NCI-H2029 treated with DMSO at 0.1 percent for 48 hours (cell line): ENCODE data around the gene LRIF1.
"Not testable (repeated sequence)": the region's sequence is repeated elsewhere in the genome, so short reads cannot be mapped to it uniquely, and the experiment has no call there.

ENCODE experiments used
- DNase-seq: peaks from one replicate; lab custom pipeline; 2025; lab: John Stamatoyannopoulos, UW

The LRIF1 gene

DNA sequence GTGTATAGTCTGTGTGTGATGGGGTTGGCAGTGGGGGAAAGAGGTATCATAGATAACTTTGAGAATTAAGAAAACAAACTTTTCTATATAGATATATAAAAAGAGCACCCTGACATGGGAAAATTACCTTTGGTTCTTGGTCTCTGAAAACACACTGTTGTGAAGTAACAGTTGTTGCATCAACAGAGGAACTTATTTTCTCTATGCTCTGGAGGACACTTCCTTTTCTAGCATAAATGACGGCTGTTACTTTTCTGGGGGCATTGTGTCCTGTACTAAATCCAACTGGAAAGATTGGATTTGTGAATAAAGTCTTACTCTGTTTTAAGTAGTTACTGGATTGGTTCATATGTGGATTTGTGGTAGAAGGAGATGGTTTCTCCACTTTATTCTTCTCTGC, 12.6 kb downstream of the LRIF1 start:
- DNase-seq: no peak

DNA sequence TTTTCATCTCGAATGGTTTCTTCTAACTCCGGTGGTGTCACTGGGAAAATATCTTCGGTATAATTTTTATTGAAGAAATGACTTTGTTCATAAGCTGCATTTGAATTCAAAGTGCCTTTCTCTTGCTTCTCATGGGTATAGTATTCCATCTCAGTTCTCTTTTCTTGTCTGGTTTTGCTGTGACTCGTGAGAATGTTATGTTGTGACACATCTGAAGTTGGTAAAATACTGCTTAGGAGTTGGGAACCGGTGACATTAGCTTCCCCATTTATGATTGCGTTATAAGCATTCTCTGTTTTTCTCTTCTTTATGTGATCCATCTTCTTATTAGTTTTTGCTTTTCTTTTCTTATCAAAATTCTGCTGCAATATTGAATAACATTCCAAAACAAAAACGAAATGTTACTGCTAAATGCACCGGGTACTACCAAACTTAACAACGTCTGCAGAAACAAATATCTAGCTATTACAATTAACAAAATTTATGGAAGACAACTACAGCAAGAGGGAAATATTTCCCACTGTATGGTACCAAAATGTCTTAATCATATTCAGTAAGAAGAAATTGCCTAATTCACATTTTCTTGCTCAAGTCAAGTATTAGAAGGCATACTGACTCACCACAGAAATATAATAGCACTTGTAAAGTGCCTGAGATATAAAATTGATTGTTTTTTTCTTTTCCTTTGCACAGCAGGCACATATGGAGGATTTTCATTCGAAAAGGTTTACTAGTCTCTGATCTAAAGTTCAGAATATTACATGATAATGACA, 15.5 kb downstream of the LRIF1 start:
- no peak for DNase-seq

DNA sequence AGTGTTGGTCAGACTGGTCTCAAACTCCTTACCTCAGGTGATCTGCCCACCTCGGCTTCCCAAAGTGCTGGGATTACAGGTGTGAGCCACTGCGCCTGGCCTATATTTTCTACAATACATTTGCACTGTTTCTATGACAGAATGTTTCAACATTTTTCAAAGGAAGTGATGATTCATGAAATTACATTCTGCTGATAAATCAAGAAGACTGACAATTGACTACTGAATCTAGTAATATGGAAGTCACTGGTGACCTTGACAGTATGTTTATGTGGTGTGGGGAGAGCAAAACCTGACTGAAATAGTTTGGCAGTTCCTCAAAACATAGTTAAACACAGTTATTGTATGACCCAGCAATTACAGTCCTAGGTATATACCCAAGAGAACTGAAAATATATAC, 18.1 kb downstream of the LRIF1 start:
- DNase-seq: no peak

DNA sequence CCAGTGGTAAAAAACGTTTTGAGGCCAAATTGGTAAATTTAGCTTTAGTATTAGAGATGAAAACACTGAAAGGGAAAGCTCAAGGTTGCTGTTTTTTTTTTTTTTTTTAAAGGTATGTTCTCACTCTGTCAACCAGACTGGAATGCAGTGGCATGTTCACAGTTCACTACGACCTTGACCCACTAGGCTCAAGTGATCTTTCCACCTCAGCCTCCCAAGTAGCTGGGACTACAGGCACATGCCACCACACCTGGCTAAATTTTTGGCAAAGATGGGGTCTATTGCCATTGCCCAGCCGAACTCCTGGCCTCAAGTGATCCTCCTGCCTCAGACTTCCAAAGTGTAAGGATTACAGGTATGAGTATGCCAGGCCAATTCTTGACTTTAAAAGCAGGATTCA, 18.9 kb downstream of the LRIF1 start:
- no peak for DNase-seq

DNA sequence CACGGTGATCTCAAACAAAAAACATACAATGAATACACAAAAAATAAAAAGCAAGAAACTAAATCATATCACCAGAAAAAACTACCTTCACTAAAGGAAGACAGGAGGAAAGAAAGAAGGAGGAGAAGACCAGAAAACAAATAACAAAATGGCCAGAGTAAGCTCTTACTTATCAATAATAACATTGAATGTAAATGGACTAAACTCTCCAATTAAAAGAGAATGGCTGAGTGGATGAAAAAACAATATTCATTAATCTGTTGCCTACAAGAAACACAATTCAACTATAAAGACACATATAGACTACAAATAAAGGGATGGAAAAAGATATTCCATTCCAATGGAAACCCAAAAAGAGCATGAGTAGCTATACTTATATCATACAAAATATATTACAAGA, 27.2 kb downstream of the LRIF1 start:
- no peak for DNase-seq

DNA sequence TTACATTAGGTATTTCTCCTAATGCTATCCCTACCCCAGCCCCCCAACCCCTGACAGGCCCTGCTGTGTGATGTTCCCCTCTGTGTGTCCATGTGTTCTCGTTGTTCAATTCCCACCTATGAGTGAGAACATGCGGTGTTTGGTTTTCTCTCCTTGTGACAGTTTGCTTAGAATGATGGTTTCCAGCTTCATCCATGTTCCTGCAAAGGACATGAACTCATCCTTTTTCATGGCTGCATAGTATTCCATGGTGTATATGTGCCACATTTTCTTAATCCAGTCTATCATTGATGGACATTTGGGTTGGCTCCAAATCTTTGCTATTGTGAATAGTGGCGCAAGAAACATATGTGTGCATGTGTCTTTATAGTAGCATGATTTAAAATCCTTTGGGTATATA, 32.6 kb downstream of the LRIF1 start:
- not testable (repeated sequence) for DNase-seq

DNA sequence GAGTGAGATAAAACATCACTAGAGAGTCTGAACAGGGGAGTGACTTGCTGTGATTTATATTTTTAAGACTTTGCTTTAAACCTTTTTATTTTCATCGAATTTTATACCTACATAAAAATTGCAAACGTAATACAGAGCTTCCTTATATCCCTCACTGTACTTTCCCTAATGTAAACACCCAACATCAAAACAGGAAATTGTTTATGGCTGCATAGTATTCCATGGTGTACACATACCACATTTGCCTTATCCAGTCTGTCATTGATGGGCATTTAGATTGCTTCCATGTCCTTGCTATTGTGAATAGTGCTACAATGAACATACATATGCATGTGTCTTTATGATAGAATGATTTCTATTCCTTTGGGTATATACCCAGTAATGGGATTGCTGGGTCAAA, 34.8 kb downstream of the LRIF1 start:
- no peak for DNase-seq

DNA sequence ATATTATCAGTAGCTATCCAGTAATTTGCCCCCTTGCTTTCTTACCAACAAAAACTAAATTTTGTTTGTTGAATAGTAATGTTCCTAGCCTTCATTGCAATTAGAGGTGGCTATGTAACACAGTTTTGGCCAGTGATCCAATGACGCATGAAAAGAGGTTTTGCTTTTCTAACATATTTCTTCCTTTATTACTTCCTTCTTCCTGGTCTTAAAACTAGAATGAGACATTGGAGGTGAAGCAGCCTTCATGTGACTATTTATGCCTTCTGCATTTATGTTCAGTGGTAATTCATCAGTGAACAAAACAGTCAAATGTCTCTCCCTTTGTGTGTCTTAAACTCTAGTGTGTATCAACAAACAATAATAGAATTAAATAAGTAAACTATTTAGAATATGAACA, 35.5 kb downstream of the LRIF1 start:
- DNase-seq: no peak

DNA sequence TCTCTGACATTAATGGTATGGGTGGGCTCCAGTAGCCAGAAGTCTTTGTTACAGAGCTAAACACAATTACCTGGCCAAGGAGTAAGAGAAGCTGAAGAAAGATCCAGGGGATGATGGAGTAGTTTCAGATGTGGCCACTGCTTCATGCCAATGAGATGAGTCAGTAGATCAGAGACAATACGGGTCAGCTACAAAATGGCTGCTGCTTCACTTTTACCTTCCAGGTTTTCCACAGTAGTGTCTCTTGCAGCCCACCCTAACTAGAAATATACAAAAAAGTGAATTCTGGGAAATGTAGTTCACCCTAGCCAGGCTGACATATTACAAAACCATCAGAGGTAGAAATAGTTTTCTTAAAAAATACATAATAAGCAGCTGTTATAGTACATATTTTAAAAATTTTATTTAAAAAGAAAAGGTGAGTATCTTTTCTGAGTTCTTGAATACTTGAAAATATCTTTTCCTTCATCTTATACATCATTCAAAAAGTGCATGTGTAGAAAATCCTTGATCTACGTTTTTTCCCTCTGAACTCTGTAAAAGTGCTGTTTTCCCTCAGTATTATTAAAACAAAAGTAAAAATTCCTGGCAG, 36.1 kb downstream of the LRIF1 start:
- DNase-seq: no peak

DNA sequence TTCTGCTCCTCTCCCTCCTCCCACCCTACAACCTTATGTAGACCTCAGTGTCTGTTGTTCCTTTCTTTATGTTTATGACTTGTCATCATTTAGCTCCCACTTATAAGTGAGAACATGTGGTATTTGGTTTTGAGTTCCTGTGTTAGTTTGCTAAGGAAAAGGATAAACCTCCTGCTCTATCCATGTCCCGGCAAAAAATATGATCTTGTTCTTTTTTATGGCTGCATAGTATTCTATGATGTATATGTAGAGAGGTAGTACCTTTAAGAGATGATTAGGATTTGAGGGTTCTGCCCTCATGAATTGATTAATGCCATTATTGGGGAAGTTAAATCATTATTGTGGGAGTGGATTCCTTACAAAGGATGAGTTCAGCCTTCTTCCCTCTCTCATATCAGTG, 41.8 kb downstream of the LRIF1 start:
- DNase-seq: no peak

DNA sequence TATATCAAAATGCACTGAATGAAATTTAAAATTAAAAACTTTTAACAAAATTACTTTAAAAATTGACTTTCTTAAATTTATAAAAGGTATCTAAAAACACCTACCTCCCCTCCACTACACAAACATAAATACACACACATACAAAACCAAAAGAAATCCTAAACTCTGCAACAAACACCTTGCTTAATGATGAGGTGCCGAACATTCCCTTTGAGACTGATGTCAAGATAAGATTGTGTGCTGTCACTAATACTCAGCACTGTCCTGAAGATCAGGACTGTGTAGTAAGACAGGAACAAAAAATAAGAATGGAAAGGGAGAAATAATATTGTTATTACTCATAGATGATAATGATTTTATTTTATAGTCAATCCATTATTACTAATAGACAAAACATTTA, 45.7 kb downstream of the LRIF1 start:
- DNase-seq: no peak

DNA sequence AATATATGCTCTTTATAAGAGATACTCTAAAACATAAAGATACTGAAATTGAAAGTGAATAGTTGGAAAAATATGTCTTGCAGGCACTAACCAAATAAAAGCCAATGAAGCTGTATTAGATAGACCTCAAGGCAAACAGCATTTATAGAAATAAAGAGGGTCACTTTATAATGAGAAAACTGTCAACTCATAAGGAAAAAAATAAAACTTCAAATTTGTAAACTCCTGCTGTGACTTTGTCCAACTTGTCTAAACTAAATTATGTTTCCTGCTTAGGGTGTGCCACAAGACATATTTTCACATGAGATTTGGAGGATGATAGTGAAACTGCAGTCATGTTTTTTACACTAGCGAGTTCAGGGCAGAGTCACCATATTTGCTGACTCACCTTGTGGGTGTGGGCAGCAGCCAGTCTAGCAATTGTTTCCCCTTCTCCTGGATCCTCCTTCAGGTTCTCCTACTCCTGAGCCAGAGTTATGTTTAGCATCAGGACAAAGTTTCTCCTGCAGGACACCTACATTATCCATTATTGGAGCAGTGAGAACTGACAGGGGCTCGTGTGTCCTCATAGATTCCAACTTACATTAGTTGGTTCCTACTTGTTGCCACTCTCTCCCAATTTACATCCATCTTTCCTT, 46.9 kb downstream of the LRIF1 start:
- DNase-seq: no peak

DNA sequence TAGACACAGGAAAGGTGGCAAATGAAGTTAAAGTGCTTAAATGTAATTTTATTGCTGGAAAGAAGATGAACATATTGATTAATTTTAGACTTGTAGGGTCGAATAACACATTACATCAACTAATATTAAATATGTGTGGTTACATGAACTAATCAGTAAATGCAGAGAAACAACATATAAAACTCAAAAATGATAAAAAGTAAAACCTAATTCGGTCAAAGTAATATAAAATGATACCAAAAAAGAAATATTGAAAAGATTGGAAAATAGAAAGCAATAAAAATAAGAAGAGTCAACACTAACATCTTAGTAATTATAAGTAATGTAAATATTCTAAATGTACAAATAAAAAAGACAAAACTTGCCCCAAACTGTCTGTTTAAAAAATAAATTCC, 47.5 kb downstream of the LRIF1 start:
- no peak for DNase-seq

DNA sequence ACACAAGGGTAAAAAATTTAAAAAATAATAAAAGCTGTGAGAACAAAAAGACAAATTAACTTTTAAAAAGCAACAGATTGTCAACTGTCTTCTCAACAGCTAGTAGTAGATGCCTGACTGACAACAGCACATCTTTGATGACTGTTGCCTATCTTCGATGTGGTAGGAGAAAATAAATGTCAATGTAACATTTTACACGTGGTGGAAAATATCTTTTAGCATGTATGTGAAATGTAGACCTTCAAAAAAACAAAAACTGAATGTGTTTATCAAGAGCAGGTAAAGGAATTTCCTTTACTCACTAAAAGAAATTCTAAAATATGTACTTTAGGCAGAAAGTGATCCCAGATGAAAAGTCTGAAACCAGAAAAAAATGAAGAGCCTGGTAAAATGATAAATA, 47.9 kb downstream of the LRIF1 start:
- DNase-seq: no peak

DNA sequence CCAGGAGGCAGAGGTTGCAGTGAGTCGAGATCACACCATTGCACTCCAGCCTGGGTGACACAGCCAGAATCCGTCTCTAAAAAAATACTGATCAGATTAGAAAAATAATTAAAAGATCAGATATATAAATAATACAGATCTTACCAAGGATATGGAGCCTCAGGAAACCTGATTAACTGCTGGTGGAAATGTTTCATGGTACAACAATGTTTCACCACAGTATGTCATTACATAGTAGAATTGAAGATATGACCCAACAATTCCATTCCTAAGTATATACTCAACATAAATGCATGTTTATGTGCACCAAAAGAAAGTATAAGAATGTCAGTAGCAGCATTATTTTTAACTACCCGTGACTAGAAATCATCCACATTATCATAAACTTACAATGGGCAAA, 49.0 kb downstream of the LRIF1 start:
- no peak for DNase-seq

DNA sequence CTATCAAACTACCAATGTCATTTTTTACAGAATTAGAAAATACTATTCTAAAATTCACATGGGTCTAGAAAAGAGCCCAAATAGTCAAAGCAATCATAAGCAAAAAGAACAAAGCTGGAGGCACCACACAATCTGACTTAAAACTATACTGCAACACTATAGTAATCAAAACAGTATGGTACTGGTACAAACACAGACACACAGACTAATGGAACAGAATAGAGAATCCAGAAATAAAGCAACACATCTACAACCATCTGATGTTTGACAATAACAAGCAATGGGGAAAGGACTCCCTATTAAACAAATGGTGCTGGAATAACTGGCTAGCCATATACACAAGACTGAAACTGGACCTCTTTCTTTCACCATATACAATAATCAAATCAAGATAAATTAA, 50.9 kb downstream of the LRIF1 start:
- no peak for DNase-seq

DNA sequence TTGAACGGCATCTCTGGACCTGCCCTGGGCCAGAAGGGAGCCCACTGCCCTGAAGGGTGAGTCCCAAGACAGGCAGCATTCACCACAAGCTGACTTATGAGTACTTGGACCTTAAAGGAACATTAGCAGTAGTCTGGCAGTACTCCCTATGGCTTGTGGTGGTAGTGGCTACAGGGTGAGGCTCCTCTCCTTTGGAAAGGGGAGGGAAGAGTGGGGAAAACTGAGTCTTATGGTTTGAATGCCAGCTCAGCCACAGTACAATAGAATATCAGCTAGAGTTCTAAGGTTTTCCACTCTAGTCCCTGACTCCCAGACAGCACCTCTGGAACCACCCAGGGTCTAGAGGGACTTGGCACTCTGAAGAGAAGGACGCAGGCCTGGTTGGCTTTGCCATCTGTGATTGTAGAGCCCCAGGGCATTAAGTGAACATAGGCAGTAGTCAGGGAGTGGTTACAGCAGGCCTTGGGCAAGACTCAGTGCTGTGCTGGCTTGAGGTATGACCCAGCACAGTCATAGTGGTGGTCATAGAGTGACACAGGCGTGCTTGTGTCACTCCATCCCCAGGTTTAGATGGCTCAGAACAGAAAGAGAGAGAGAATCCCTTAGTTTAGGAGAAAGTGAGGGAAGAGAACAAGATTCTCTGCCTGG, 59.7 kb downstream of the LRIF1 start:
- DNase-seq: no peak

DNA sequence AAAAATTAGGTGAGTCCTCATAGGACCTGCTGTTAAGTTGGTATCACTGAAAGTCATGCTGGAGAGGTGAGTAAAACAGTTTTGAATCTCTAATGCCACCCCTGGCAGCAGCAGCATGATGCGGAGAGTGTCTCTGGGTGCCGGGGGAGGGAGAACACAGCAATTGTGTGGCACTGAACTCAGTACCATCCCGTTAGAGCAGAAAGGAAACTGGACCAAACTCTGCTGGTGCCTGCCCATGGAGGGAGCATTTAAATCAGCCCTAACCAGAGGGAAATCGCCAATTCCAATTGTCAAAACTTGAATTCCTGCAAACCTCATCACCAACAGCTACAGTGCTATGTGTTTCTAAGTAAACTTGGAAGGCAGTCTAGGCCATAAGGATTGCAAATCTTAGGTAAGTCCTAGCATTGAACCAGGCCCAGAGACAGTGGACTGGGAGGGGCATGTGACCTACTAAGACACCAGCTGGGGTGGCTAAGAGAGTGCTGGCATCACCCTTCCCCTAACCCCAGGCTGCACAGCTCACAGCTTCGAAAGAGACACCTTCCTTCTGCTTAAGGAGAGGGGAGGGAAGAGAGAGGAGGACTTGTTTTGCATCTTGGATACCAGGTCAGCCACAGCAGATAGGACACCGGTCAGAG, 60.8 kb downstream of the LRIF1 start:
- DNase-seq: no peak

DNA sequence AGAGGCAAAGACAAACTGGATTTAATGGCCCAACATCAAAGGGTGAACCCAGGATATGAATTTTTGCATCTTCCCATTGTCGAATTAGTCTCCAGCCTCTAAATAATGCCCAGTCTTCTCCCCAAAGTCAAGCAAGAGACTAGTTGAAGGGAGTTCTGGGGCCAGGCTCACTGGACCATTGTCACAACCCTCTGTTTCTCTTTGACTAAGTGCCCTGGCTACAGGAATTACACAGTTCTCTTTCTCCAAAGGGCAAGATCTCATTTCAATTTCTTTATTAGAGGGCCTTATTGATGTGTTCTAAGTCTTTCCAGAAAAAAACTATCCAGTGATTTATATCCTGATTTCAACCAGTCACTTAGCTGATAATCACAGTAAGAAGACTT, 64.3 kb downstream of the LRIF1 start:
- no peak for DNase-seq

DNA sequence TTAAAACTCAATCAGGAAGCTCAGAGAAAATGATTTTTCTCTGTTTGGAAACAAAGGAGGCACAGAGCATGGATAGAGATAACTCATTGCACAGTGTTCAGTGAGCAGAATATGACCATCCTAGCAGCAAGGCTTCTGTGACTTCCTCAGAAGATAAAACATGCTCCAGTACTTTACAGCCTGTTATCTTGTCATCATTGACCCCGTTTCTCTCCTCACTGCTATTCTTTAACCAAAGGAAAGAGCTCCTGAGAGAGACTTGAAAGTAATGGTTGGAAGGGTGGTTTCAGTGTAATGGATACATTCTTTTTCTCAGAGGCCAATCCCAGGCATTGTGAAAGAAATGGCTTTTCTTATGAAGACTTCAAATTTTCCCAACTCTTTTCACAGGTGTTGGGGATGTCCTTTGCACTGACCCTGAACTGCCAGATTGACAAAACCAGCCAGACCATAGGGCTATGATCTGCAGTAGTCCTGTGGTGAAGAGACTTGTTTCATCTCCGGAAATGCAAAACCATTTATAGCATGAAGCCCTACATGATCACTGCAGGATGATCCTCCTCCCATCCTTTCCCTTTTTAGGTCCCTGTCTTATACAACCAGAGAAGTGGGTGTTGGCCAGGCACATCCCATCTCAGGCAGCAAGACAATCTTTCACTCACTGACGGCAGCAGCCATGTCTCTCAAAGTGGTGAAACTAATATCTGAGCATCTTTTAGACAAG, 64.8 kb downstream of the LRIF1 start:
- no peak for DNase-seq

DNA sequence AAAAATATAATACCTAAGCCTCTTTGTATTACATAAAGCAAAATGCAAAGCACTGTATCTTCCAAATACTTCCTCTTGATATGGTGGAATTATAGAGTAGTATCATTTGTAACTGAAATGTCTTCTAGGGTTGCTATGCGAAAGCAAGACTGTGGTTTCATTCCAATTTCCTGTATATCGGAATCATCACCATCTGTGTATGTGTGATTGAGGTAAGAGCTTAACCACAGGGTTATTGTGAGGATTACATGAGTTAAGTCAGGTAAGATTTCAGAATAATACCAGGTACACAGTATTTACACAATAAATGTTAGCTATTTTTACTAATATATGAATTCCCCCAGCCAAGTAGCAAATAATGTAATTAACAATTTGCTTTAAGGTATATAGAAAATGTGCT, 66.0 kb downstream of the LRIF1 start:
- no peak for DNase-seq
